SK-N-SH treated with all-trans-retinoic acid at 6 μM for 48 hours (cell line): Measurements from ENCODE around the gene ZNF792.
"Not testable (repeated sequence)": the region's sequence is repeated elsewhere in the genome, so short reads cannot be mapped to it uniquely, and the experiment has no call there.

Experiments used
- ATAC-seq: fragments of 200-7000 bp; cut with Tn5 transposase; 3 replicates; pipeline ENCODE4 v1.9.1; 2020; ENCODE audit warnings: mild to moderate bottlenecking, moderate library complexity
- ARNTL ChIP-seq: fragments of 450-650 bp; formaldehyde crosslinking; IDR thresholded peaks from 2 replicates; pipeline ENCODE4 v1.5.0; 2020; ENCODE audit warnings: low read depth, mild to moderate bottlenecking, moderate library complexity, borderline replicate concordance
- BACH2 ChIP-seq: fragments of 250-450 bp; sonication (Bioruptor Pico); IDR thresholded peaks from 2 replicates; pipeline ENCODE4 v1.9.0; 2021; ENCODE audit warnings: mild to moderate bottlenecking, borderline replicate concordance
- CSRNP3 ChIP-seq: fragments of 250-450 bp; sonication (Bioruptor Pico); IDR thresholded peaks from 2 replicates; pipeline ENCODE4 v1.5.1; 2021; ENCODE audit warnings: mild to moderate bottlenecking, moderate library complexity
- ESRRG ChIP-seq: fragments of 250-450 bp; sonication (Bioruptor Pico); IDR thresholded peaks from 2 replicates; pipeline ENCODE4 v1.6.1; 2021; ENCODE audit warnings: mild to moderate bottlenecking
- GLIS3 ChIP-seq: fragments of 250-450 bp; sonication (Bioruptor Pico); IDR thresholded peaks from 2 replicates; pipeline ENCODE4 v1.5.0; 2020; ENCODE audit warnings: mild to moderate bottlenecking, moderate library complexity
- ISL1 ChIP-seq: fragments of 250-450 bp; sonication (Bioruptor Pico); IDR thresholded peaks from 2 replicates; pipeline ENCODE4 v2.1.2; 2022; ENCODE audit warnings: mild to moderate bottlenecking, moderate library complexity
- RARB ChIP-seq: fragments of 250-450 bp; sonication (Bioruptor Pico); IDR thresholded peaks from 2 replicates; pipeline ENCODE4 v1.8.0; 2021; ENCODE audit warnings: mild to moderate bottlenecking, moderate library complexity
- SNAI2 ChIP-seq: fragments of 250-450 bp; sonication (Bioruptor Pico); IDR thresholded peaks from 2 replicates; pipeline ENCODE4 v1.5.0; 2020; ENCODE audit warnings: mild to moderate bottlenecking, moderate library complexity
- TCF4 ChIP-seq: fragments of 250-450 bp; sonication (Bioruptor Pico); IDR thresholded peaks from 2 replicates; pipeline ENCODE4 v1.8.0; 2021; ENCODE audit warnings: mild to moderate bottlenecking, moderate library complexity, borderline replicate concordance
- TOX ChIP-seq: fragments of 250-450 bp; sonication (Bioruptor Pico); IDR thresholded peaks from 2 replicates; pipeline ENCODE4 v1.8.0; 2021; ENCODE audit warnings: mild to moderate bottlenecking, moderate library complexity, borderline replicate concordance
- TSHZ2 ChIP-seq: fragments of 250-450 bp; sonication (Bioruptor Pico); IDR thresholded peaks from 2 replicates; pipeline ENCODE4 v1.5.0; 2020; ENCODE audit warnings: mild to moderate bottlenecking, moderate library complexity
- ZC3H10 ChIP-seq: fragments of 250-450 bp; sonication (Bioruptor Pico); IDR thresholded peaks from 2 replicates; pipeline ENCODE4 v1.5.1; 2021; ENCODE audit warnings: mild to moderate bottlenecking, moderate library complexity
- ZFP3 ChIP-seq: fragments of 250-450 bp; sonication (Bioruptor Pico); IDR thresholded peaks from 2 replicates; pipeline ENCODE4 v1.5.0; 2020; ENCODE audit warnings: mild to moderate bottlenecking, moderate library complexity
- ZFP30 ChIP-seq: fragments of 450-650 bp; formaldehyde crosslinking; IDR thresholded peaks from 2 replicates; pipeline ENCODE4 v1.5.0; 2022; ENCODE audit warnings: mild to moderate bottlenecking, moderate library complexity
- ZNF70 ChIP-seq: fragments of 450-650 bp; formaldehyde crosslinking; IDR thresholded peaks from 2 replicates; pipeline ENCODE4 v1.5.0; 2020; ENCODE audit warnings: mild to moderate bottlenecking, moderate library complexity
- ZNF8 ChIP-seq: fragments of 450-650 bp; formaldehyde crosslinking; IDR thresholded peaks from 2 replicates; pipeline ENCODE4 v1.5.0; 2020; ENCODE audit warnings: mild to moderate bottlenecking, moderate library complexity
- TF ChIP-seq, protein P1 (sequence below): fragments of 250-450 bp; sonication (Bioruptor Pico); IDR thresholded peaks from 2 replicates; pipeline ENCODE4 v1.8.0; 2021; ENCODE audit warnings: low read depth, mild to moderate bottlenecking, moderate library complexity, borderline replicate concordance
- TF ChIP-seq, protein P2 (sequence below): fragments of 250-450 bp; sonication (Bioruptor Pico); IDR thresholded peaks from 2 replicates; pipeline ENCODE4 v1.8.0; 2020; ENCODE audit warnings: mild to moderate bottlenecking, moderate library complexity, borderline replicate concordance
- TF ChIP-seq, protein P3 (sequence below): fragments of 250-450 bp; sonication (Bioruptor Pico); IDR thresholded peaks from 2 replicates; pipeline ENCODE4 v1.5.1; 2020; ENCODE audit warnings: low read depth, mild to moderate bottlenecking, moderate library complexity

Gene ZNF792

GRCh38 chr19:34974646-34975045 is 10.6 kb upstream of the ZNF792 start:
- ATAC-seq = no peak

GRCh38 chr19:34972163-34972705 is 8.2 kb upstream of the ZNF792 start:
- no peak for ATAC-seq
- TF ChIP-seq ZFP30 (no peak), TOX (CRISPR knock-in tag) (no peak), ZC3H10 (no peak), RARB (CRISPR knock-in tag) (no peak), ZNF70 (CRISPR knock-in tag) (no peak), SNAI2 (CRISPR knock-in tag) (no peak), ZNF8 (CRISPR knock-in tag) (no peak), ZFP3 (CRISPR knock-in tag) (no peak), ISL1 (CRISPR knock-in tag) (no peak)
- TF ChIP-seq, protein P1, sequence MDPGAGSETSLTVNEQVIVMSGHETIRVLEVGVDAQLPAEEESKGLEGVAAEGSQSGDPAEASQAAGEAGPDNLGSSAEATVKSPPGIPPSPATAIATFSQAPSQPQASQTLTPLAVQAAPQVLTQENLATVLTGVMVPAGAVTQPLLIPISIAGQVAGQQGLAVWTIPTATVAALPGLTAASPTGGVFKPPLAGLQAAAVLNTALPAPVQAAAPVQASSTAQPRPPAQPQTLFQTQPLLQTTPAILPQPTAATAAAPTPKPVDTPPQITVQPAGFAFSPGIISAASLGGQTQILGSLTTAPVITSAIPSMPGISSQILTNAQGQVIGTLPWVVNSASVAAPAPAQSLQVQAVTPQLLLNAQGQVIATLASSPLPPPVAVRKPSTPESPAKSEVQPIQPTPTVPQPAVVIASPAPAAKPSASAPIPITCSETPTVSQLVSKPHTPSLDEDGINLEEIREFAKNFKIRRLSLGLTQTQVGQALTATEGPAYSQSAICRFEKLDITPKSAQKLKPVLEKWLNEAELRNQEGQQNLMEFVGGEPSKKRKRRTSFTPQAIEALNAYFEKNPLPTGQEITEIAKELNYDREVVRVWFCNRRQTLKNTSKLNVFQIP (CRISPR knock-in tag) = no peak
- TF ChIP-seq, protein P2, sequence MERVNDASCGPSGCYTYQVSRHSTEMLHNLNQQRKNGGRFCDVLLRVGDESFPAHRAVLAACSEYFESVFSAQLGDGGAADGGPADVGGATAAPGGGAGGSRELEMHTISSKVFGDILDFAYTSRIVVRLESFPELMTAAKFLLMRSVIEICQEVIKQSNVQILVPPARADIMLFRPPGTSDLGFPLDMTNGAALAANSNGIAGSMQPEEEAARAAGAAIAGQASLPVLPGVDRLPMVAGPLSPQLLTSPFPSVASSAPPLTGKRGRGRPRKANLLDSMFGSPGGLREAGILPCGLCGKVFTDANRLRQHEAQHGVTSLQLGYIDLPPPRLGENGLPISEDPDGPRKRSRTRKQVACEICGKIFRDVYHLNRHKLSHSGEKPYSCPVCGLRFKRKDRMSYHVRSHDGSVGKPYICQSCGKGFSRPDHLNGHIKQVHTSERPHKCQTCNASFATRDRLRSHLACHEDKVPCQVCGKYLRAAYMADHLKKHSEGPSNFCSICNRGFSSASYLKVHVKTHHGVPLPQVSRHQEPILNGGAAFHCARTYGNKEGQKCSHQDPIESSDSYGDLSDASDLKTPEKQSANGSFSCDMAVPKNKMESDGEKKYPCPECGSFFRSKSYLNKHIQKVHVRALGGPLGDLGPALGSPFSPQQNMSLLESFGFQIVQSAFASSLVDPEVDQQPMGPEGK (CRISPR knock-in tag) = no peak

More at GRCh38 chr19:34974646-34975045, 10.6 kb upstream of the ZNF792 start:
- no peak for TF ChIP-seq ZNF70 (CRISPR knock-in tag)
- TF ChIP-seq ZFP30 = no peak
- TF ChIP-seq ZFP3 (CRISPR knock-in tag) = no peak
- TF ChIP-seq, protein P2 (CRISPR knock-in tag) = no peak

GRCh38 chr19:34970185-34970780 is 6.3 kb upstream of the ZNF792 start:
- not testable (repeated sequence) for ATAC-seq

DNA sequence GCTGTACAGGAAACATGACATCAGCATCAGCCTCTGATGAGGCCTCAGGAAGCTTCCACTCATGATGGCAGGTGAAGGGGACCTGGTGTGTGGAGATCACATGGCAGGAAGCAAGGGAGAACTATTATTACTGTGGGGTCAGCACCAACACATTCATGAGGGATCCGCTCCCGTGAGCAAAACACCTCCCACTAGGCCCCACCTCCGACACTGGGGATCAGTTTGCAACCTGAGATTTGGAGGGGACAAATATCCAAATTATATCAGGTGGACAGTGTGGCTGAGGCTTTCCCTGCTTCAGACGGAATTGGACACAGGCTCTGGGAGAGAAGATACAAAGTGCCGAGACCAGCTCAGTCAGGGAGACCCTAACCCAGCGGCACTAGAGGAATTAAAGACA is 5.7 kb upstream of the ZNF792 start:
- ATAC-seq = no peak
- TF ChIP-seq CSRNP3 (CRISPR knock-in tag) = no peak
- no peak for TF ChIP-seq RARB (CRISPR knock-in tag)
- TF ChIP-seq BACH2 (CRISPR knock-in tag) = no peak
- TF ChIP-seq ESRRG (CRISPR knock-in tag) = no peak
- TF ChIP-seq, protein P3, sequence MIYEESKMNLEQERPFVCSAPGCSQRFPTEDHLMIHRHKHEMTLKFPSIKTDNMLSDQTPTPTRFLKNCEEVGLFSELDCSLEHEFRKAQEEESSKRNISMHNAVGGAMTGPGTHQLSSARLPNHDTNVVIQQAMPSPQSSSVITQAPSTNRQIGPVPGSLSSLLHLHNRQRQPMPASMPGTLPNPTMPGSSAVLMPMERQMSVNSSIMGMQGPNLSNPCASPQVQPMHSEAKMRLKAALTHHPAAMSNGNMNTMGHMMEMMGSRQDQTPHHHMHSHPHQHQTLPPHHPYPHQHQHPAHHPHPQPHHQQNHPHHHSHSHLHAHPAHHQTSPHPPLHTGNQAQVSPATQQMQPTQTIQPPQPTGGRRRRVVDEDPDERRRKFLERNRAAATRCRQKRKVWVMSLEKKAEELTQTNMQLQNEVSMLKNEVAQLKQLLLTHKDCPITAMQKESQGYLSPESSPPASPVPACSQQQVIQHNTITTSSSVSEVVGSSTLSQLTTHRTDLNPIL (CRISPR knock-in tag) = no peak
- no peak for TF ChIP-seq GLIS3 (CRISPR knock-in tag)
- no peak for TF ChIP-seq ZFP3 (CRISPR knock-in tag)
- TF ChIP-seq TCF4 (CRISPR knock-in tag) = no peak

- ATAC-seq = no peak
- no peak for TF ChIP-seq BACH2 (CRISPR knock-in tag)
- TF ChIP-seq, protein P2 (CRISPR knock-in tag) = no peak
- TF ChIP-seq ZNF8 (CRISPR knock-in tag) = no peak
- no peak for TF ChIP-seq TSHZ2 (CRISPR knock-in tag)
- TF ChIP-seq RARB (CRISPR knock-in tag) = no peak
- TF ChIP-seq ARNTL (CRISPR knock-in tag) = no peak
Observed at GRCh38 chr19:34967551-34967950, 3.5 kb upstream of the ZNF792 start.
